Peyer's patch (tissue), 4 donors: ENCODE data around the gene SEPTIN10. TPM values are rescaled to one million over a fixed set of nuclear protein-coding genes. Genes with fewer than 3 reads are reported as not detected.
A peak's percentile ranks its signal among the peaks of the same experiment; 100 is the strongest.

Source experiments
- DNase-seq, 3 donors: peaks; one replicate each; pipeline ENCODE4 v3.0.0-alpha.2; 2017 to 2019
- H3K27ac ChIP-seq, 4 donors: fragments of 200-600 bp; sonication (generic); one replicate each; pipeline ENCODE4 v1.5.1; 2016 to 2019
- H3K27me3 ChIP-seq, 2 donors: fragments of 200-600 bp; sonication (generic); one replicate each; pipeline ENCODE4 v1.5.1; 2019
- H3K36me3 ChIP-seq, 3 donors: fragments of 200-600 bp; sonication (generic); one replicate each; pipeline ENCODE4 v1.5.1; 2016 to 2019
- H3K4me1 ChIP-seq, 4 donors: fragments of 200-600 bp; sonication (generic); one replicate each; pipeline ENCODE4 v1.5.1; 2016 to 2019
- H3K4me3 ChIP-seq, 4 donors: fragments of 200-600 bp; sonication (generic); 1 replicate in 3 of 4; 2 replicates in 1 of 4; pipeline ENCODE4 v1.5.1; 2016 to 2019; ENCODE audit warnings: mild to moderate bottlenecking in 1 of 4
- H3K9me3 ChIP-seq, 4 donors: fragments of 200-600 bp; sonication (generic); one replicate each; pipeline ENCODE4 v1.5.1; 2016 to 2019; ENCODE audit warnings: mild to moderate bottlenecking in 1 of 4
- CTCF ChIP-seq, 6 experiments: fragments of 450-650 bp in 4 of 6; fragments of 200-600 bp in 2 of 6; sonication (generic) in 1 of 6; IDR thresholded peaks; one replicate each; pipeline ENCODE4 v1.5.1; 2017 to 2019; ENCODE audit warnings: antibody characterized with exemption in 6 of 6, mild to moderate bottlenecking in 3 of 6, moderate library complexity in 1 of 6
- POLR2A ChIP-seq, 2 donors: fragments of 450-650 bp; IDR thresholded peaks; one replicate each; pipeline ENCODE4 v1.5.1; 2017; ENCODE audit warnings: antibody characterized with exemption in 2 of 2, mild to moderate bottlenecking in 2 of 2, moderate library complexity in 2 of 2
- total RNA-seq, 4 donors: library from RNA; depleted of rRNA; stranded (reverse); fragments of >200 nt; gene quantifications; one replicate each; pipeline ENCODE4 v1.1.0, GENCODE V29; 2016

SEPTIN10 gene
- total RNA-seq, 4 donors from 2014 or later = 22.3 to 55.2 (median 53.1) TPM

- no peaks in the 10 kb centered on the region for H3K9me3 ChIP-seq
- no peaks in the 10 kb centered on the region for H3K27me3 ChIP-seq
- H3K36me3 ChIP-seq = peaks cover 0 to 6% (median 0%) of the 10 kb centered on the region in 3 donors
- no peak overlapping the region for H3K4me3 ChIP-seq
- peak in 1 of 3 donors; percentile 49 for DNase-seq
- H3K4me1 ChIP-seq = no peaks in the 10 kb centered on the region
- no peak overlapping the region for H3K27ac ChIP-seq
- TF ChIP-seq POLR2A (IDR thresholded peaks at IDR 0.05) (no peak), CTCF (IDR thresholded peaks at IDR 0.05) (no peak)
These were observed 55.5 kb downstream of the SEPTIN10 start for GRCh38 chr2:109558076-109558882.

GRCh38 chr2:109557309-109557708 is 56.5 kb downstream of the SEPTIN10 start:
- DNase-seq = no peak
- no peak overlapping the region for H3K27ac ChIP-seq

GRCh38 chr2:109555346-109555900 is 58.3 kb downstream of the SEPTIN10 start:
- Histone ChIP-seq H3K4me3 (no peak overlapping the region), H3K9me3 (no peaks in the 10 kb centered on the region), H3K36me3 (peaks cover 0 to 12% (median 0%) of the 10 kb centered on the region in 3 donors), H3K27me3 (no peaks in the 10 kb centered on the region), H3K4me1 (no peaks in the 10 kb centered on the region), H3K27ac (no peak overlapping the region)
- DNase-seq = no peak
- TF ChIP-seq POLR2A (IDR thresholded peaks at IDR 0.05) (no peak), CTCF (IDR thresholded peaks at IDR 0.05) (no peak)

More at GRCh38 chr2:109557309-109557708, 56.5 kb downstream of the SEPTIN10 start:
- no peak for TF ChIP-seq POLR2A (IDR thresholded peaks at IDR 0.05)
- no peak for TF ChIP-seq CTCF (IDR thresholded peaks at IDR 0.05)
- Histone ChIP-seq H3K27me3 (no peaks in the 10 kb centered on the region), H3K9me3 (no peaks in the 10 kb centered on the region), H3K4me3 (no peak overlapping the region), H3K36me3 (peaks cover 0 to 6% (median 0%) of the 10 kb centered on the region in 3 donors), H3K4me1 (no peaks in the 10 kb centered on the region)

- H3K9me3 ChIP-seq = no peaks in the 10 kb centered on the region
- no peak for DNase-seq
- H3K36me3 ChIP-seq = peaks cover 0 to 12% (median 0%) of the 10 kb centered on the region in 3 donors
- H3K4me3 ChIP-seq = no peak overlapping the region
- H3K27ac ChIP-seq = no peak overlapping the region
- TF ChIP-seq POLR2A (IDR thresholded peaks at IDR 0.05) = no peak
- TF ChIP-seq CTCF (IDR thresholded peaks at IDR 0.05) = no peak
- no peaks in the 10 kb centered on the region for H3K4me1 ChIP-seq
- H3K27me3 ChIP-seq = no peaks in the 10 kb centered on the region
These were observed 59.0 kb downstream of the SEPTIN10 start for GRCh38 chr2:109554758-109555157.

GRCh38 chr2:109549016-109549590 is 64.7 kb downstream of the SEPTIN10 start:
- no peak for TF ChIP-seq POLR2A (IDR thresholded peaks at IDR 0.05)
- TF ChIP-seq CTCF (IDR thresholded peaks at IDR 0.05) = no peak
- H3K36me3 ChIP-seq = peaks cover 0 to 12% (median 0%) of the 10 kb centered on the region in 3 donors
- no peaks in the 10 kb centered on the region for H3K27me3 ChIP-seq
- H3K9me3 ChIP-seq = no peaks in the 10 kb centered on the region
- no peak overlapping the region for H3K4me3 ChIP-seq
- no peak overlapping the region for H3K27ac ChIP-seq
- DNase-seq = no peak
- H3K4me1 ChIP-seq = no peaks in the 10 kb centered on the region
